ENCODE data around the gene UNC13C.

UNC13C gene

DNA sequence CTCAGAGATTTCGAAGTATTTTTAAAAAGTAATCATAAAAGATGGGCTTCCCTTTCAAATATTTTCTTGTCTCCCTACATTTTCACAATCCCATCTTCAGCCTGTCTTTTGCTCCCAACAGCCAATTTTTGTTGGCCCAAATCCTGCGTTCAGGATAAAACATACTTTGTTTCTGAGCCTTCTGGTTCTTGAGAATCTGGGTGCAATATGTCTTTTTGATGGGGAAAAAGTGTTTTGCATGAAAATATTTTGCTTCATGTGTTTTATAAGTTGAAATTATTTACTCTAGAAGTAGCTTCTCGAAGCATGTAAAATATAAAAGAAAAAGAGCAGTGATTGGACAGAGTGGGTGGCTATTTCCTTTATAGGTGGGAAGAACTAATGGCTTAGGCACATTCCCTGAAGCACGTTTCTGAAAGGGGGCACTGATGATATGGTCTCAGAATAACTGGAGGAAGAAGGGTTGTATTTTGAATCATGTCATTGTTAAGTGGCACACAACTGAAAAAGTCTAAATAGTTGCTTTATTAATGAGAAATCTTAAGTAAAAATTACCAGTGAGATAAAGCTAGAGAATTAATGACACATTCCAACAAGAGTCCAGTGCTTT, 3.9 kb downstream of the UNC13C start:
- H3K9me3 ChIP-seq (ENCODE audit: low read length): no peaks in the 10 kb centered on the region
- H3K4me3 ChIP-seq (ENCODE audit: low read length): no peak overlapping the region
- no peak overlapping the region for H2AFZ ChIP-seq (ENCODE audit: low read depth, low read length)
- H3K27me3 ChIP-seq (ENCODE audit: insufficient read depth, low read length): peaks cover 19% of the 10 kb centered on the region
- H3K36me3 ChIP-seq (ENCODE audit: insufficient read depth, low read length): no peaks in the 10 kb centered on the region
- H3K4me1 ChIP-seq (ENCODE audit: insufficient read depth, low read length): no peaks in the 10 kb centered on the region

DNA sequence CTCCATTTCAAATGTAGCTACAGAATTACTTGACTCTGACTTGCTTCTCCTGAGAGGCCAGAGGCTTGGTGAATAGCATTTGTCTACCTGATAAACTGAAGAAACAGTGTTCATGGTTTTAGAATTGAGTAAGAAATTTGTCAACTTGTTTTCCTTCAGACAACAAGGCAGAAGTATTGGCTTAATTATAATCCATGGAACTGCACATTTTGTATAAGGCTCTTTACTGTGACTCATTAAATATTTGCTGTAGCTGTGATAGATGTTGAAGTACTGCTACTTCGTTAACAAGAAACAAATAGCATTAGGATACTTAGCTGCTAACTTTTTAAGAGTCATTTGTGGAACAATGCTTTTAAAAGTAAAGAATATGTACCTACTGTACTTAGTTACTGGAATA, 4.6 kb downstream of the UNC13C start:
- Histone ChIP-seq H3K9me3 (ENCODE audit: low read length) (no peaks in the 10 kb centered on the region), H3K4me1 (ENCODE audit: insufficient read depth, low read length) (no peaks in the 10 kb centered on the region), H3K36me3 (ENCODE audit: insufficient read depth, low read length) (no peaks in the 10 kb centered on the region), H3K4me3 (ENCODE audit: low read length) (no peak overlapping the region), H3K27me3 (ENCODE audit: insufficient read depth, low read length) (peaks cover 13% of the 10 kb centered on the region), H2AFZ (ENCODE audit: low read depth, low read length) (no peak overlapping the region)

- Histone ChIP-seq H3K4me1 (ENCODE audit: insufficient read depth, low read length) (no peaks in the 10 kb centered on the region), H3K36me3 (ENCODE audit: insufficient read depth, low read length) (no peaks in the 10 kb centered on the region), H3K9me3 (ENCODE audit: low read length) (no peaks in the 10 kb centered on the region), H3K27me3 (ENCODE audit: insufficient read depth, low read length) (peaks cover 3% of the 10 kb centered on the region), H2AFZ (ENCODE audit: low read depth, low read length) (no peak overlapping the region), H3K4me3 (ENCODE audit: low read length) (no peak overlapping the region)
Observed at GRCh38 chr15:53984221-53984620, 6.0 kb downstream of the UNC13C start.

DNA sequence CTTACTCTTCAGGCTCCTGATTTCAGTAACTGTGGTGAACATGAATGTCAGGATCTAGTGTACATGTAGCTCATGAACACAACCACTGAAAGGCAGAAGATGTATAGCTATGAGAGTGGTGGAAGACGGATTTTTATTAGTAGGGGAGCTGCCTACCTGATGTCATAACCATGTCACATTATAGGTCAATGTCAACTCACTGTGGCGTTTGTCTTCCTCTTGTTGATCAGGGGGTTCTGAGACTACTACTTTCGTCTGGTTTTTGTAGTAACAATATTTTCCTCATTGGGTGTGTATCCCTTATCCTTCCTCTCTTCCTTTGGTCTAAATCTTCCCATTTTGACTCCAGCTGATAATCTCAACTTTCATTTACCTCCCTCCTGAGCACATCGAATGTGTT, 7.3 kb downstream of the UNC13C start:
- Histone ChIP-seq H2AFZ (ENCODE audit: low read depth, low read length) (no peak overlapping the region), H3K36me3 (ENCODE audit: insufficient read depth, low read length) (no peaks in the 10 kb centered on the region), H3K4me1 (ENCODE audit: insufficient read depth, low read length) (no peaks in the 10 kb centered on the region), H3K9me3 (ENCODE audit: low read length) (no peaks in the 10 kb centered on the region), H3K4me3 (ENCODE audit: low read length) (no peak overlapping the region), H3K27me3 (ENCODE audit: insufficient read depth, low read length) (no peaks in the 10 kb centered on the region)

DNA sequence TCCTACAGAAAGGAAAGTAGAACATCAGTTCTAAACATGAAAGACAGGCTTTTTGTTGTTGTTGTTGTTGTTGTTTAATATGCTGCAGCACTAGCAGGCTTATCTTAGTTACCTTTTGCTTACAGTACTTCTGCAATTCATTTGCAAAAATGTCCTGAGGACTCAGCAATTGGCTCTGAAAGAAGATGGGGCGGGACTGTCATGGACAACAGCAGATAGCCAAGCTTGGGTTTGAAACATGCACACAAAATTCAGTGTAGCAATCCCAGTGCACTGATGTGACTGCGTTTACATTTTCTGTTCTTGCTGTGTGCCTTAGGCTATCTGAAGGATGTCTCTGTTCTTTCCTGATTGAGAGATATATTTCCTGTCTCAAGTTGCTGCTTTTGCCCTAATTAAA, 9.2 kb downstream of the UNC13C start:
- no peaks in the 10 kb centered on the region for H3K27me3 ChIP-seq (ENCODE audit: insufficient read depth, low read length)
- H3K4me3 ChIP-seq (ENCODE audit: low read length): no peak overlapping the region
- no peaks in the 10 kb centered on the region for H3K36me3 ChIP-seq (ENCODE audit: insufficient read depth, low read length)
- H3K9me3 ChIP-seq (ENCODE audit: low read length): no peaks in the 10 kb centered on the region
- no peak overlapping the region for H2AFZ ChIP-seq (ENCODE audit: low read depth, low read length)
- H3K4me1 ChIP-seq (ENCODE audit: insufficient read depth, low read length): no peaks in the 10 kb centered on the region

DNA sequence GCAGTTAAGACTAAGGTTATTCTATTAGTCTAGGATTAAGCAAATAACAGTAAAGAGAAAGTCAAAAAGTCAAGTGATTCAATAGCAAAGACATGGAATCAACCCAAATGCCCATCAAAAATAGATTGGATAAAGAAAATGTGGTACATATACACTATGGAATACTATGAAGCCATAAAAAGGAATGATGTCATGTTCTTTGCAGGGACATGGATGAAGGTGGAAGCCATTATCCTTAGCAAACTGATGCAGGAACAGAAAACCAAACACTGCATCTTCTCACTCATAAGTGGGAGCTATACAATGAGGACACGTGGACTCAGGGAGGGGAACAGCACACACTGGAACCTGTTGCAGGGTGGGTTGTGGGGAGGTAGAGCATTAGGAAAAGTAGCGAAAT, 29.0 kb downstream of the UNC13C start:
- H3K36me3 ChIP-seq (ENCODE audit: insufficient read depth, low read length): no peaks in the 10 kb centered on the region
- no peaks in the 10 kb centered on the region for H3K4me1 ChIP-seq (ENCODE audit: insufficient read depth, low read length)
- peaks cover 6% of the 10 kb centered on the region for H3K27me3 ChIP-seq (ENCODE audit: insufficient read depth, low read length)
- no peak overlapping the region for H2AFZ ChIP-seq (ENCODE audit: low read depth, low read length)
- H3K9me3 ChIP-seq (ENCODE audit: low read length): no peaks in the 10 kb centered on the region
- no peak overlapping the region for H3K4me3 ChIP-seq (ENCODE audit: low read length)

- no peak overlapping the region for H2AFZ ChIP-seq (ENCODE audit: low read depth, low read length)
- no peaks in the 10 kb centered on the region for H3K9me3 ChIP-seq (ENCODE audit: low read length)
- H3K27me3 ChIP-seq (ENCODE audit: insufficient read depth, low read length): no peaks in the 10 kb centered on the region
- no peak overlapping the region for H3K4me3 ChIP-seq (ENCODE audit: low read length)
- no peaks in the 10 kb centered on the region for H3K36me3 ChIP-seq (ENCODE audit: insufficient read depth, low read length)
- H3K4me1 ChIP-seq (ENCODE audit: insufficient read depth, low read length): no peaks in the 10 kb centered on the region
Observed at GRCh38 chr15:54011656-54012055, 33.4 kb downstream of the UNC13C start.

GRCh38 chr15:54014067-54014655, 35.9 kb downstream of the UNC13C start:
- Histone ChIP-seq H2AFZ (ENCODE audit: low read depth, low read length) (no peak overlapping the region), H3K9me3 (ENCODE audit: low read length) (no peaks in the 10 kb centered on the region), H3K36me3 (ENCODE audit: insufficient read depth, low read length) (no peaks in the 10 kb centered on the region), H3K4me1 (ENCODE audit: insufficient read depth, low read length) (no peaks in the 10 kb centered on the region), H3K4me3 (ENCODE audit: low read length) (no peak overlapping the region), H3K27me3 (ENCODE audit: insufficient read depth, low read length) (no peaks in the 10 kb centered on the region)

DNA sequence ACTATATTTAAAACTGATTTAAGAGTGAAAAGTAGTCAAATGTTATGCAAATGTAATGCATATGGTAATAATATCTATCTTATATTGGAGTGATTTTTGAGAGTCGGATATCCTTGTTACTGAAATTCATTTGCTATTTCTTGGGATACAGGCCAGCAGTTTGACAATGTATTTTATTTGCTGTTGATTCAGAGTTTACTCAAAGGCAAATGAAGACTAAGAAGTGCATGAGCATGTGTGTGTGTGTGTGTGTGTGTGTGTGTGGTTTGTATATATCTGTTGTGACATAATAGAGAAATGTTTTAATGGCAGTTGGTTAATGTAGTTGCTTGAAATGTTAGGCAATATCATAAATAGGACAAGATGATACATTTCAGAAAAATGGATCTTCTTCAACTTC, 39.0 kb downstream of the UNC13C start:
- H3K36me3 ChIP-seq (ENCODE audit: insufficient read depth, low read length): no peaks in the 10 kb centered on the region
- no peaks in the 10 kb centered on the region for H3K27me3 ChIP-seq (ENCODE audit: insufficient read depth, low read length)
- H2AFZ ChIP-seq (ENCODE audit: low read depth, low read length): no peak overlapping the region
- H3K4me1 ChIP-seq (ENCODE audit: insufficient read depth, low read length): no peaks in the 10 kb centered on the region
- no peaks in the 10 kb centered on the region for H3K9me3 ChIP-seq (ENCODE audit: low read length)
- no peak overlapping the region for H3K4me3 ChIP-seq (ENCODE audit: low read length)

DNA sequence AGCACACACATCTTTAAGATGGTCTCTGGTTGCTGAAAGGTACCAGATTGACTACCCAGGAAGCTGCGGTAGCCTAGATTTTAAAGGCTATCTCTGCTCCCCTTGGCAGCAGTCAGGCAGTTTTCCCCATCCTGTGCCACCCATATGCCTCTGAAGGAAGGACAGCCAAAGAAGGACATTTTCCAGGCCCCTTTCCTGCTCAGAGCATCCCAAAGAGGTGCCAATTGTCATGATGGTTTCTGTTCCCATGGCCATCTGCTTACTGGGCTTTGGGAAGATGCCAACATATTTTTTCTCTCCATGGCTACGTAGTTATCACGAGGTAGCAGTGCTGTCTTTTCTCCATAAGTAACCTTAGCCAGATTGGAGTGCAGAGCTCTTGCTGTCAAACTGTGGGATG, 39.7 kb downstream of the UNC13C start:
- Histone ChIP-seq H2AFZ (ENCODE audit: low read depth, low read length) (no peak overlapping the region), H3K4me1 (ENCODE audit: insufficient read depth, low read length) (no peaks in the 10 kb centered on the region), H3K9me3 (ENCODE audit: low read length) (no peaks in the 10 kb centered on the region), H3K36me3 (ENCODE audit: insufficient read depth, low read length) (no peaks in the 10 kb centered on the region), H3K4me3 (ENCODE audit: low read length) (no peak overlapping the region), H3K27me3 (ENCODE audit: insufficient read depth, low read length) (no peaks in the 10 kb centered on the region)

DNA sequence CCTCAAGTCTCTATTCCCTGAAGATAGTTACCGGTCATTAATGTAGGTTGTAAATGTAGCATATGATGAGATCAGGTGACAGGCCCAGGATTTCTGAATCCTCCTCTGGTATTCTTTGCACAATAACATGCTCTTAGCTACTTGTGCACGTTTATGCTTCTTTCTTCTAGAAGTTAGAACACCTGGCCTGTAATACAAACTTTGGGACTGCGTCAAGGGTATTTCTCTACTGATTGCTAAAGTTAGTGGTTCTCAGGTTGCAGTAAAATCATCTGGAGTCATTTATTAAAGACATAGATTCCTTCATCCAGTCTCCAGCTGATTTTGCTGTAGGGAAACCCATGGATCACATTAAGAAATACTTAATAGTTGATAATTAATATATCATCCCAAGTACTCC, 48.0 kb downstream of the UNC13C start:
- Histone ChIP-seq H3K36me3 (ENCODE audit: insufficient read depth, low read length) (no peaks in the 10 kb centered on the region), H3K4me3 (ENCODE audit: low read length) (no peak overlapping the region), H2AFZ (ENCODE audit: low read depth, low read length) (no peak overlapping the region), H3K9me3 (ENCODE audit: low read length) (no peaks in the 10 kb centered on the region), H3K27me3 (ENCODE audit: insufficient read depth, low read length) (no peaks in the 10 kb centered on the region), H3K4me1 (ENCODE audit: insufficient read depth, low read length) (no peaks in the 10 kb centered on the region)

GRCh38 chr15:54026891-54027290, 48.6 kb downstream of the UNC13C start:
- no peak overlapping the region for H3K4me3 ChIP-seq (ENCODE audit: low read length)
- no peak overlapping the region for H2AFZ ChIP-seq (ENCODE audit: low read depth, low read length)
- H3K27me3 ChIP-seq (ENCODE audit: insufficient read depth, low read length): no peaks in the 10 kb centered on the region
- H3K4me1 ChIP-seq (ENCODE audit: insufficient read depth, low read length): no peaks in the 10 kb centered on the region
- H3K36me3 ChIP-seq (ENCODE audit: insufficient read depth, low read length): no peaks in the 10 kb centered on the region
- no peaks in the 10 kb centered on the region for H3K9me3 ChIP-seq (ENCODE audit: low read length)

DNA sequence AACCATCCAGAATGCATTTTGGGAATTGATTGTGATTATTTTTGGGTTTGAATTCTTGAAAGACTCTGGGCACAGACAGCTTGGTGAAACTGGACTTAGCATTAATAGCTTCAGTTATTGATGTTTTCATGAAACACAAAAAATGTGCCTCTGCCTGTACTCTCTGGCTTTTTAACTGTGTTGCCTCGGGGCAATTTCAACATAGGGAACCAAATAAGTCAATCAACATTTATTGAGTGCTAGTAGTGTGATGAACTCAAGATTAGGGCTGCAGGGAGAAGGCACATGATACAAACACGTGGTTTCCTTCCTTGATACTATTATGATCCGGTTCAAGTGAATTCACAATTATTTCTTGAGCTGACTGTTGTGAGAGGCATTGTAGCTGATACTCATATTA, 50.8 kb downstream of the UNC13C start:
- Histone ChIP-seq H3K4me3 (ENCODE audit: low read length) (no peak overlapping the region), H3K4me1 (ENCODE audit: insufficient read depth, low read length) (no peaks in the 10 kb centered on the region), H3K27me3 (ENCODE audit: insufficient read depth, low read length) (no peaks in the 10 kb centered on the region), H3K36me3 (ENCODE audit: insufficient read depth, low read length) (no peaks in the 10 kb centered on the region), H3K9me3 (ENCODE audit: low read length) (no peaks in the 10 kb centered on the region), H2AFZ (ENCODE audit: low read depth, low read length) (no peak overlapping the region)

DNA sequence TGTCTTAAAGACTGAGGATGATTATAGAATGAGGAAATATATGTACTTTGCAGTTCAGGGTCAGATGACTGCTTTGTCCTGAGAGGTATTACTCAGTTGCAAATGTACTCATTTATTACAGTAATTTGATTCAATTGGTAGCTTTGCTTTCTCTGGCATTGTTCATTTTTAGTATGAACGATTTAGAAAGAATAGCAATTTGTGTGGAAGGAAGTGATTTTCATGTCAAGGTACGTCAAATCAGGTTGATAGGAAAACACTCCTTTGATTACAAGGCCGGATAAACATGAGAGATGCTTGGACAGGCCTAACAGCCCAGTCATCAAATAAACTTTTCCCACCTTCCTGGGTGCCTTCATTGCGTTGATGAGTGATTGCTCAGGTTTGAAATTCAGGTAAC, 53.8 kb downstream of the UNC13C start:
- Histone ChIP-seq H3K9me3 (ENCODE audit: low read length) (no peaks in the 10 kb centered on the region), H3K36me3 (ENCODE audit: insufficient read depth, low read length) (no peaks in the 10 kb centered on the region), H3K27me3 (ENCODE audit: insufficient read depth, low read length) (no peaks in the 10 kb centered on the region), H3K4me1 (ENCODE audit: insufficient read depth, low read length) (no peaks in the 10 kb centered on the region), H3K4me3 (ENCODE audit: low read length) (no peak overlapping the region), H2AFZ (ENCODE audit: low read depth, low read length) (no peak overlapping the region)
